ENCODE data around the gene P2RY14. TPM values are rescaled to one million over a fixed set of nuclear protein-coding genes. Genes with fewer than 3 reads are reported as not detected.

Gene P2RY14
- polyA plus RNA-seq, 1 donor (not counting 4 experiments of a cell fraction or from before 2014, with no cell fraction given): not detected

- Histone ChIP-seq H4K20me1 (ENCODE audit: control insufficient read depth, extremely low read depth, insufficient read depth, low read length) (no peaks in the 10 kb centered on the region), H2AFZ (ENCODE audit: control insufficient read depth, low read length) (no peak overlapping the region), H3K4me2 (ENCODE audit: control insufficient read depth, extremely low read depth, insufficient read depth, low read depth, low read length) (no peak overlapping the region), H3K79me2 (ENCODE audit: control insufficient read depth, insufficient read depth, low read length) (no peaks in the 10 kb centered on the region), H3K4me3 (ENCODE audit: control insufficient read depth in 2 of 3, extremely low read depth in 1 of 3, insufficient read depth in 2 of 3, low read depth in 1 of 3, low read length in 3 of 3) (no peak overlapping the region), H3K9me1 (ENCODE audit: control insufficient read depth, extremely low read depth, insufficient read depth, low read length) (no peaks in the 10 kb centered on the region), H3K27me3 (ENCODE audit: control insufficient read depth, extremely low read depth, insufficient read depth, low read length) (no peaks in the 10 kb centered on the region), H3K36me3 (ENCODE audit: control insufficient read depth in 2 of 2, extremely low read depth in 1 of 2, insufficient read depth in 2 of 2, low read length in 2 of 2) (no peaks in the 10 kb centered on the region), H3K9me3 (ENCODE audit: control insufficient read depth, low read depth, low read length) (no peaks in the 10 kb centered on the region), H3K4me1 (ENCODE audit: control insufficient read depth, extremely low read depth, insufficient read depth, low read length) (no peaks in the 10 kb centered on the region), H3K9ac (ENCODE audit: control insufficient read depth, extremely low read depth, insufficient read depth, low read length) (no peak overlapping the region), H3K27ac (ENCODE audit: control insufficient read depth, insufficient read depth, low read length) (no peak overlapping the region)
- FAIRE-seq: no peak
- dilution Hi-C loops (cut with MboI; ENCODE audit: extremely low pct_ligation_motif_present, low sequenced_read_pairs): no loop called here
- TF ChIP-seq CTCF (optimal IDR thresholded peaks at IDR 0.05 in 1 of 3, IDR thresholded peaks at IDR 0.05 in 1 of 3, conservative IDR thresholded peaks at IDR 0.05 in 1 of 3; ENCODE audit: extremely low read depth in 1 of 3, insufficient read depth in 2 of 3, low read length in 3 of 3) (no peak), EZH2 (IDR thresholded peaks at IDR 0.05; ENCODE audit: low read length) (no peak)
- DNase-seq (ENCODE audit: low read depth, low spot score): no peak
Observed at GRCh38 chr3:151200586-151200985, 77.8 kb downstream of the P2RY14 start.

- Histone ChIP-seq H3K9me1 (ENCODE audit: control insufficient read depth, extremely low read depth, insufficient read depth, low read length) (no peaks in the 10 kb centered on the region), H3K27me3 (ENCODE audit: control insufficient read depth, extremely low read depth, insufficient read depth, low read length) (no peaks in the 10 kb centered on the region), H3K4me1 (ENCODE audit: control insufficient read depth, extremely low read depth, insufficient read depth, low read length) (no peaks in the 10 kb centered on the region), H3K9me3 (ENCODE audit: control insufficient read depth, low read depth, low read length) (no peaks in the 10 kb centered on the region), H3K27ac (ENCODE audit: control insufficient read depth, insufficient read depth, low read length) (no peak overlapping the region), H3K36me3 (ENCODE audit: control insufficient read depth in 2 of 2, extremely low read depth in 1 of 2, insufficient read depth in 2 of 2, low read length in 2 of 2) (no peaks in the 10 kb centered on the region), H2AFZ (ENCODE audit: control insufficient read depth, low read length) (no peak overlapping the region), H3K79me2 (ENCODE audit: control insufficient read depth, insufficient read depth, low read length) (no peaks in the 10 kb centered on the region), H3K4me3 (ENCODE audit: control insufficient read depth in 2 of 3, extremely low read depth in 1 of 3, insufficient read depth in 2 of 3, low read depth in 1 of 3, low read length in 3 of 3) (no peak overlapping the region), H4K20me1 (ENCODE audit: control insufficient read depth, extremely low read depth, insufficient read depth, low read length) (no peaks in the 10 kb centered on the region), H3K4me2 (ENCODE audit: control insufficient read depth, extremely low read depth, insufficient read depth, low read depth, low read length) (no peak overlapping the region), H3K9ac (ENCODE audit: control insufficient read depth, extremely low read depth, insufficient read depth, low read length) (no peak overlapping the region)
- dilution Hi-C loops (cut with MboI; ENCODE audit: extremely low pct_ligation_motif_present, low sequenced_read_pairs): no loop called here
- no peak for DNase-seq (ENCODE audit: low read depth, low spot score)
- FAIRE-seq: peak; percentile 59
- no peak for TF ChIP-seq CTCF (optimal IDR thresholded peaks at IDR 0.05 in 1 of 3, IDR thresholded peaks at IDR 0.05 in 1 of 3, conservative IDR thresholded peaks at IDR 0.05 in 1 of 3; ENCODE audit: extremely low read depth in 1 of 3, insufficient read depth in 2 of 3, low read length in 3 of 3)
- no peak for TF ChIP-seq EZH2 (IDR thresholded peaks at IDR 0.05; ENCODE audit: low read length)
Observed at GRCh38 chr3:151199554-151200438, 78.5 kb downstream of the P2RY14 start.
